NCI-H82 (cell line): ENCODE measurements around the gene NACA.
A peak's percentile ranks its signal among the peaks of the same experiment; 100 is the strongest.
"Not testable (repeated sequence)": the region's sequence is repeated elsewhere in the genome, so short reads cannot be mapped to it uniquely, and the experiment has no call there.

Experiments
- DNase-seq: peaks from one replicate; lab custom pipeline; 2025; lab: John Stamatoyannopoulos, UW

Gene NACA

GRCh38 chr12:56724972-56725722, at the start of gene NACA:
NACA (minus strand) TSS chr12:56725299; CDS start chr12:56724521, 778 bp downstream.
- DNase-seq, result peak; percentile 99

GRCh38 chr12:56773113-56773512, 48.0 kb upstream of the NACA start:
- no peak for DNase-seq

GRCh38 chr12:56772625-56773024, 47.5 kb upstream of the NACA start:
- DNase-seq, result no peak

GRCh38 chr12:56769868-56770267, 44.8 kb upstream of the NACA start:
- no peak for DNase-seq

- DNase-seq, result no peak
These were observed 43.3 kb upstream of the NACA start for GRCh38 chr12:56768424-56768823.

- DNase-seq, result no peak
These were observed 41.4 kb upstream of the NACA start for GRCh38 chr12:56766535-56766934.

- no peak for DNase-seq
These were observed 38.9 kb upstream of the NACA start for GRCh38 chr12:56763753-56764657.

GRCh38 chr12:56761812-56762211, 36.7 kb upstream of the NACA start:
- no peak for DNase-seq

GRCh38 chr12:56760460-56760859, 35.4 kb upstream of the NACA start:
- no peak for DNase-seq

GRCh38 chr12:56759263-56759908, 34.3 kb upstream of the NACA start:
- DNase-seq, result no peak

- DNase-seq, result no peak
These were observed 33.7 kb upstream of the NACA start for GRCh38 chr12:56758728-56759262.

GRCh38 chr12:56757971-56758370, 32.9 kb upstream of the NACA start:
- not testable (repeated sequence) for DNase-seq

- no peak for DNase-seq
These were observed 28.5 kb upstream of the NACA start for GRCh38 chr12:56753566-56753965.

- peak; percentile 96 for DNase-seq
These were observed 26.9 kb upstream of the NACA start, which contains the start of gene PRIM1 for GRCh38 chr12:56751712-56752598. PRIM1 (minus strand) TSS chr12:56752323; CDS start chr12:56752298, 25 bp downstream.

GRCh38 chr12:56750596-56750995, 25.5 kb upstream of the NACA start:
- DNase-seq, result not testable (repeated sequence)

GRCh38 chr12:56749853-56750252, 24.8 kb upstream of the NACA start:
- DNase-seq, result no peak

GRCh38 chr12:56749359-56749758, 24.3 kb upstream of the NACA start:
- DNase-seq, result no peak

- no peak for DNase-seq
These were observed 3.2 kb upstream of the NACA start for GRCh38 chr12:56728139-56728861.

- DNase-seq, result not testable (repeated sequence)
These were observed 1.1 kb upstream of the NACA start for GRCh38 chr12:56726196-56726675.

GRCh38 chr12:56725723-56726102, 614 bp upstream of the NACA start:
- DNase-seq, result no peak

- DNase-seq, result no peak
These were observed 463 bp downstream of the NACA start for GRCh38 chr12:56724701-56724971.
